RPMI7951 (cell line): ENCODE data around the gene PODNL1. TPM values are rescaled to one million over a fixed set of nuclear protein-coding genes. Genes with fewer than 3 reads are reported as not detected.
A peak's percentile ranks its signal among the peaks of the same experiment; 100 is the strongest.

Source experiments
- DNase-seq: peaks from one replicate; pipeline ENCODE4 v3.0.0-alpha.2; 2012; ENCODE audit warnings: low read depth
- total RNA-seq: library from RNA; depleted of rRNA; stranded (reverse); fragments of >200 nt; shearing (Covaris generic); gene quantifications from 2 replicates; pipeline ENCODE4 v1.2.3, GENCODE V29; 2014; rRNA removed

Gene PODNL1, protein sequence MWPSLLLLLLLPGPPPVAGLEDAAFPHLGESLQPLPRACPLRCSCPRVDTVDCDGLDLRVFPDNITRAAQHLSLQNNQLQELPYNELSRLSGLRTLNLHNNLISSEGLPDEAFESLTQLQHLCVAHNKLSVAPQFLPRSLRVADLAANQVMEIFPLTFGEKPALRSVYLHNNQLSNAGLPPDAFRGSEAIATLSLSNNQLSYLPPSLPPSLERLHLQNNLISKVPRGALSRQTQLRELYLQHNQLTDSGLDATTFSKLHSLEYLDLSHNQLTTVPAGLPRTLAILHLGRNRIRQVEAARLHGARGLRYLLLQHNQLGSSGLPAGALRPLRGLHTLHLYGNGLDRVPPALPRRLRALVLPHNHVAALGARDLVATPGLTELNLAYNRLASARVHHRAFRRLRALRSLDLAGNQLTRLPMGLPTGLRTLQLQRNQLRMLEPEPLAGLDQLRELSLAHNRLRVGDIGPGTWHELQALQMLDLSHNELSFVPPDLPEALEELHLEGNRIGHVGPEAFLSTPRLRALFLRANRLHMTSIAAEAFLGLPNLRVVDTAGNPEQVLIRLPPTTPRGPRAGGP
- total RNA-seq = 3.2 and 4.2 TPM in 2 replicates

DNA sequence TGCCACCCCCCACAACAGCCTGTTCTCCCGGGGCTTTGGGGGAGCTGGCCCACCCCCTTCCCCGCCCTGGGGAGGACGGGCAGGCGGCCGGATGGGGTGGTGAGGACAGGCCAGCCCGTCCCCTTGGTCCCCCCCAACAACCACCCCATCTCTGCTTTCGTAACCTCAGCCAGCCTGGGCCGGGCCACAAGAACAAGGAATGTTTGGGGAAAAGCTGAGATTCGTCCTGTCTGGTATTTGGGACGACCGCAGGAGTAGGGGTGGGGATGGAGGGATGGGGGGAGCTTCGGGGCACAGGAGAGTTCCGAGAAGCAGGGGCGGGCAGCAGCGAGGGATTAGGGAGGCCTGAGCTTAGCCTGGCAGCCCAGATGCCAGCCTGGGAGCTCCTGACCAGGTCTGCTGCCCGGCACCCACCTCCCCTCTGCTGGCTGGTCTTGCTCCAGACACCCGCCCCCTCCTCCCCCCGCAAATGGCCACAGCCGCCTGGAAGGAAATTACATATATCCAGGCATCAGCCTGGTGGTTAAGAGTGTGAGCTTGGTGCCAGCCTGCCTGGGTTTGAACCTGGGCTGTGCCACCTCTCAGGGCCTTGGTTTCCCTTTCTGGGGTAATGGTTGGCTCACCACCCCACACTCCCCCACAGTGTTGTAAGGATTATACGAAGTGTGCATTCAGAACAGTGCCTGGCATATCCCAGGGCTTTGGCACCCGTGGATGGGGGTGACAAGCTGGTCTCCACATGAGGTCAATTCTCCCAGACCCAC, at the start of gene PODNL1:
Gene PODNL1, minus strand, starts transcription at position 117 of the 764 bp plus-strand sequence. CDS start 236 bp downstream, outside the sequence.
- peak; percentile 80 for DNase-seq

DNA sequence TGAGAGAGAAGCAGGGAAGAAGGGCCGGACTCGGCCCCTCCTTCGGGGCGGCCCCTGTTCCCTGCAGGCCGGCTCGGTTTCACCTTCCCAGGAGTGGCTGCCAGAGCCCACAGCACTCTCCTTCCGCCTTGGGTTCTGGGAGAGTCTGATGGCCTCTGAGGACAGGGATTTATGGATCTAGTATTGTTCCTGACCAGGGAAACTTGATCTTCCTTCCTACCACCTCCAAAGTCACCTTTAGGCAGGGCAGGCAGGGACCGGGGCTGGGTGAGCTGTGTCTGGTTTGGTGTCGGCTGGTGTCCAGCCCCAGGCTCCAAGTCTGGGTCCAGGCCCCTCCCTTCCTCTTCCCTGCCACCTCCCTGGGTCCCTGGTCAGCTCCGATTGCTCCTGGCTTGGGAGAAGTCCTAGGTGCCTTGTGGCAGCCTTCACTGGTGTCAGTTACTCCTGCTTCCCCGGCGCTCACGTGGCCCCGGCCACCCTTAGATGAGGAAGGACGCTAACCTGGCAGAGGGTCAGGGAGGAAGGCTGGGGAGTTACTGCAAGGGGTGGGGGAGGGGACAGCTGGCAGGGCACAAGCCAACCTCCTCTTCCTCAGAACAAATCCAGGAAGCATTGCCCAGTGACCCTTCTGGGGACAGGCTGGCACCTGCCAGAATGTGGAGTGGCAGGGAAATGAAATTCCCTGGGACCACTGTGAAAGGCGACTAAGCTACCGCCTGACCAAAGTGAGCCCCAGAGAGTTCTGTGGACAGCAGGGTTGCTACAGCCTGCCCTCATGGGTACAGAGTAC, 49.1 kb upstream of the PODNL1 start:
- DNase-seq = no peak

DNA sequence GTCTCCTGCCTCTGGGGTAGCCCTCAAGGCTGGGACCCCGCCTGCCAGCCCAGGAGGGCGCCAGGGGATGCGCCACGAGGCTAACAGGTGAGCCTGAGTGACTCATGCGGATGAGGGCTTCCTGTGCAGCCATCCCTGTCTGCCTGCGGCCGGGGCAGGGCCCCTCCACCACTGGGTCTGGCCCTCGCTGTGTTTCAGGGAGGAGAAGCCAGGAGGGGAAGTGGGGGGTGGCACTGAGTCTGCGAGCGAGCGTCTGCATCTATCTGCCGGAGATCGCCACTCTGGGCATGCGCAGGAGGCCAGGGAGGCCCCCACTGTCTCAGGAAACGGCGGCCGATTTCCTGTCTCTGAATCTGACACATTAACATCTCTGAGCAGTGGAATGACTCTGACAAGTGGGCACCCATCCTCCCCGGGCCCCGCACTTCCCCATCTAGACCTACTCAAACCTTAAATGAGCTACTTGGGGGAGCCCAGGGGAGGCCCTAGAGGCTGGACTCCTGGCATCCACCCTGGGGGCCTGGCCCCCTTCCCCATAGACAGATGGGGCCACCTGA, 48.2 kb upstream of the PODNL1 start:
- DNase-seq = peak; percentile 49

DNA sequence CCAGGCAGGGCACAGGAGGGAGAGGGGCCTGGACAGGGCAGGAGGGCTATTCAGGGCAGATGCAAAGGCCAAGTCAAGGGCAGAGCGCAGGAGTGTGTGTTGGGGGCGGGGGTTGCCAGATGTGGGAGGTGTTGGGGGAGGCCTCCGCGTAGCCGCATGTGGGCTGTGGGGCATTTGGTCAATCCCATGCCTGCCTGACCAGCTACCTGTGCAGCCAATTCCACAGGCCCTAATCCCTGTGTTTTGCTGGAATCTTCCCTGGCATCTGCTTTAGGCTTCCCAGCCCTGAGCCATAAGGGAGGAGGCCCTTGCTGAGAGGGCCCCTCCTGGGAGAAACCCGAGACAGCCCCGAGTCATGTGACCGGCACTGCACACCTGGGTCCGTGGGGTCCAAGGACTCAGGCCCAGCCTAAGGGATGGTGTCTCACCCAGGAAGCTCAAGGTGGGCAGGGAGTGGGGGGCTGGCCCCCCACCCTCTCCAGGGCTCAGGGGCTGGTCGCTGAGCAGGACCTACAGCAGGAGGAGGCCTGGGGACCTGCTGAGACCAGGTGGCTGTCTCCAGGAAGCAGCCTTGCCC, 47.6 kb upstream of the PODNL1 start:
- DNase-seq = no peak

DNA sequence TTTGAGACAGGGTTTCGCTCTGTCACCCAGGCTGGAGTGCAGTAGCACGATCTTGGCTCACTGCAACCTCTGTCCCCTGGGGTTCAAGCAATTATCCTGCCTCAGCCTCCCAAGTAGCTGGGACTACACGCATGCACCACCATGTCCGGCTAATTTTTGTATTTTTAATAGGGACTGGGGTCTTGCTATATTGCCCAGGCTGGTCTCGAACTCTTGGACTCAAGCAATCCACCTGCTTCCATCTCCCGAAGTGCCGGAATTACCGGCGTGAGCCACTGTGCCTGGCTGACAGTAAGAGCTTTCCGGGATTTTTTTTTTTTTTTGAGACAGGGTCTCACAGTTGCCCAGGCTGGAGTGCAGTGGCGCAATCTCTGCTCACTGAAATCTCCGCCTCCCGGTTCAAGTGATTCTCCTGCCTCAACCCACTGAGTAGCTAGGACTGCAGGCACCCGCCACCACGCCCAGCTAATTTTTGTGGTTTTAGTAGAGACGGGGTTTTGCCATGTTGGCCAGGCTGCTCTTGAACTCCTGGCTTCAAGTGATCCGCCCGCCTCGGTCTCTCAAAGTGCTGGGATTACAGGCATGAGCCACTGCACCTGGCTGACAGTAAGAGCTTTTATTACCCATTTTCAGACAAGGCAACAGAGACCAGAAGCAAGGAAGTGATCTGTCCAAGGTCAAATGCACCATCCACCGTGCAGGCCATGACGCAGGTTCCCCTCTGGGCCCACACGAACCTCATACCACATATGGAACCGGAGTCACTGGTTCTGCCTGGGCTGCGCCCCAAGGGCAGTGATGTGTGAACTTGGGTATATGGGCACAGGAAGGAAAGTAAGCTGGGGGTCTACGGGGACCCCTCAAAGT, 46.9 kb upstream of the PODNL1 start:
- DNase-seq = no peak

DNA sequence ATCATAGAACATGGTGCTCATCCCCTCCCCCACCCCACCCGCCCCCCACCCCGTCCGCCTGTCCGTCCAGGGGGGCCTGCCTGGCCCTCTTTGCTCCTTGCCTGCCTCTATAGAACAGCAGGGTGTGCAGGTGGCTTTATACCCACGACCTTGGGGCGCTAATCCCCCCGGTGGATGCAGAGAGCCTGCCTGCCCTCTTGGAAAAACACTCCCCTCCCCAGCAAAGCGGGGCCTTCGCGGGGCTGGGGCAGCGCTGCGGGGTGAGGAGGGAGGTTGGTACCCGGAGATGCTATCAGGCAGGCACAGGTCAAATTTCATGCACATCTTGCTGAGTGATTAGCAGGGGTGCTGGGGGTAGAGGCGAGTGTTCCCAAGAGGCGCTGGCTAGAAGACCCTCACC, 46.0 kb upstream of the PODNL1 start:
- no peak for DNase-seq

DNA sequence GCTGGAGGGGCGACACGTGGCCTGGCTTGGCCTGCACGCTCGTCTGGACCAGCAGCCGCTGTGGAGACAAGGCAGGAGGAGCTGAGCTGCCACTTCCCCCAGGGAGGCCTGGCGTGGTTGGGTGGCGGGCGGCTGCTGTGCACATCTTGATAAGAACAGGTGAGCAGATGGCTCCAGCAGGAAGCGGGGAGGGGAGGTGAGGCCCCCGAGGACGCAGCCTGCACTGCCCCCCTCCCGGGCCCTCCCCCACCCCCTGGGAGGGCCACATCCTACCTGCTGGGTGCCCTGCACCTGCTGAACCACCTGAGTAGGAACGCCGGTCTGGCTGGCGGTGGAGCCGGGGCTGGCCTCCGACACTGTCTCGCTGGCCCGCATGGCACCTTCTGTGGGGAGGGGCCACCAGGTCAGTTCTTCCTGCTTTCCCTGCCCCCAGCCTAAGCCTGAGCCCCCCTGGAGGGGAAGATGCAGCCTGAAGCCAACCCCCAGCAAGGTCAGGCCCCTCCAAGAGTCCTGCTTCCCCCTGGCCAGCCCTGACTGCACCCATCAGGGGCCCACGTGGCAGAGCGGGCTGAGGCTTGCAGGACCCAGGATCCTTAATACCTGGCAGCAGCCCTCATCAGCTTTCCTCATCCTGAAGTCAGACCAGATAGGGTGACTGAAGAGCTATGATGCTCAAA, 45.1 kb upstream of the PODNL1 start:
- DNase-seq = no peak

DNA sequence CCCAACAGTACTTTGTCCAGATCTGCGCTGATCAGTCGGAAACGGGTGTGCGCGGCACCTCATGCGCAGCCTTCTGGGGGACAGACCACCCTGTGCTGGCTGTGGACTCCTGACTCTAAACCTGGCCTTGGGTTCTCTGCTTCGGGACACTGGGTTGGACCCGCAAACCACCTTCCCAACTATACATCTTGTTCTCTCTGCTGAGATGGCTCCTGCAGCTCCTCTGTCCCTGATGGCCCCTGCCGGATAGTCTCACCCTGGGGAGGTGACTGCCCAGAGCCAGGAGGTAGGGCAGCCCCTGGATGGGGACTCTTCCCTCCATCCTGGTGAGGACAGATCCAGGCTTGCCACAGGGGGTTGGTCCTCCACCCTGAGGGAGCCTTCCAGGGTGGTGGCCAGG, 44.6 kb upstream of the PODNL1 start:
- no peak for DNase-seq

DNA sequence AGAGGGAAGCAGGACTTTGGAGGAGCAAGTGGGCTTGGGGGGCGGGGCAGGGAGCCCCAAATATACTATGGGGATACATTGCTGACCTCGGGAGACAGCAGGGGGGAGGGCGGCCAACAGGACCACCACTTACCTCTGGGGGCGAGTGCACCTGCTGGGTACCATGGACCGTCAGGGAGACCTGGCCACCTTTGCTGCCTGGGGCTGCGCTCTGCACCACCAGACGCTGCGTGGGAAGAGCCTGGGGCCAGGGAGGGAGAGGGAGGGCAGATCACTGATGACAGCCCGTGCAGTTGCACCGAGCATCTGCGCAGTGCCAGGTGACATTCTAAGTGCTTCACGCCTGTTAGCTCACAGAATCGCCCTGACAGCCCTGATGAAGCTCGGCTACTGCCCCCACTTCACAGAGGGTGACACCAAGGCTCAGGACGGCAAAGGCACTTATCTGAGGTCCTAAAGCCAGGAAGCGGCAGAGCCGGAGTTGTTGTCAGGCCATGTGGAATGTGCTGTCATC, 43.8 kb upstream of the PODNL1 start:
- no peak for DNase-seq

DNA sequence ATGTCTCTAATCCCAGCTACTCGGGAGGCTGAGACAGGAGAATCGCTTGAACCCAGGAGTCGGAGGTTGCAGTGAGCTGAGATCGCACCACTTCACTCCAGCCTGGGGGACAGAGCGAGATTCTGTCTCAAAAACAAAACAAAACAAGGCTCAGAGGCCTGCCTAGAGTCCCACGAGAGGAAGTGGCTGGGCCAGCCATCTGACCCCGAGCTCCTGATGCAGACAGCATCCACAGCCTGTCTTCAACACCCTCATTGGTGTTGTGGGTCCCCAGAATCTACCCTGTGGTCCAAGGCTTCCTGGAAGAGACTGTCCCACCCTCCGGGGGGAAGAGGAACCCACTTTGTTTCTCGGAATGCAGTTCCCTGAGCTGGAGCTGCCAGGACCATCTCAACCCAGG, 43.2 kb upstream of the PODNL1 start:
- DNase-seq = no peak

DNA sequence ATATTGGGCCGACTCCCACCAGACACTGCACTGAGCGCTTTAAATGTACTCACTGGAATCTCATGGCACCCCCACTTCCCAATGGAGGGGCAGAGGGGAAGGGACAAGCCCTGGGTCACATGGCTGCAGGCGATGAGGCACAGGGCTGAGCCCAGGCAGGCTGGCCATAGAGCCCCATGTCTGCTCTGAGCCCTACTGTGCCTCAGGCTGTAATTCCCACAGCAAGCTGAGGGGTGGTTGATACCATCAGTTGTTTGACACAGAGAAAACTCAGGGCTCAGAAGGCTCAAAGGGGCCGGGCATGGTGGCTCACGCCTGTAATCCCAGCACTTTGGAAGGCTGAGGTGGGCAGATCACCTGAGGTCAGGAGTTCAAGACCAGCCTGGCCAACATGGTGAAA, 42.8 kb upstream of the PODNL1 start:
- DNase-seq = no peak

DNA sequence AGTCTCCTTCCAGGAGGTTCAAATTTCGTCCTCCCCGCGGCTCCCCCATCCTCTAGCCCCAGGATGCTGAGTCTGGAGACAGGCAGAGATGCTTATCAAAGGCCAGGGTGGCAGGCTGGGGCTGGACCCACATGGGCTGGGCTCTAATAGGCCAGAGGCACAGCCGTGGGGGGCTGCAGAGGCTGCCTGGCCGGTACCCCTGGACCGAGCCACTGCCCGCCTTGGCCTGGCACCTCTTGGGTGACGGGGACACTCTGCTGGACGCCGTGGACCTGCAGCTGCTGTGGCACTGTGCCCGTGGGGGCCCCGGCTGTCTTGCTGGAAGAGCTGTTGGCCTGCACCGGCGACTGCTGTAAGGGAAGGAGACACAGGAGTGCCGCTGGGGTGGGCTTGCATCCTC, 42.1 kb upstream of the PODNL1 start:
- no peak for DNase-seq

DNA sequence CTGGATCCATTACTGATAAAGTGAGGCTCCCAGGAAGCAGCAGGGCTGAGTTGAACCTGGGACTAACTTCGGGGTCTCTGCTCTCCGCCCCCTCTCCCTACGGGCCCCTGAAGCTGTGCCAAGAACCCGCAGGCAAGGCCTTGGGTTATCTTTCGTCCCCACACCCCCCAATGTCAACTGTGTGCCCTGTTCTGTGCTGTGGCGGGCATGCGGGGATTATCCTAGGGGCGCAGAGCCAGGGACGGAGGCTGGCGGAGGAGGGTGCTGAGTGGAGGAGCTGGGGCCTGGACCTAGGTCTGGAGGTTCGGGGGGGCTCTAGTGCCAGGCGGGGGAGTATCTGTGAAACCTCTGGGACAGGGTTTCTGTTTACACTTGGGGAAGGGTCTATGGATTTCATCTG, 41.5 kb upstream of the PODNL1 start:
- DNase-seq = no peak

DNA sequence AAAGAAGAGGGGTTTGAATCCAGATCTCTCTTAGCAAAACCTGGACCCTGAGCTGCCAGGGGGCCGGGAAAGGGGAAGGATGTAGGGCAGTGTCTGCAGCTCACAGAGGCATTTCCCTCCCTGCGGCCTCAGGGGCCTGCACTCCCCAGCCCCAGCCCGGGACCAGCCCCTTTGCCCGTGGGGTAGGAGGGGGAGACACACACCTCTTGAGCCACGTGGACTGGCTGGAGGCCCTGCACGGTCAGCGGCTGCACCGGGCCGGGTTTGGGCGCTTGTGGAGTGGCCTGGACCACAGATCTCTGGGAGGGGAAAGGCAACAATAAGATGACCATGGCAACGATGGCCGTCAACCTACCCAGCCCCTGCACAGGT, 41.0 kb upstream of the PODNL1 start:
- no peak for DNase-seq

DNA sequence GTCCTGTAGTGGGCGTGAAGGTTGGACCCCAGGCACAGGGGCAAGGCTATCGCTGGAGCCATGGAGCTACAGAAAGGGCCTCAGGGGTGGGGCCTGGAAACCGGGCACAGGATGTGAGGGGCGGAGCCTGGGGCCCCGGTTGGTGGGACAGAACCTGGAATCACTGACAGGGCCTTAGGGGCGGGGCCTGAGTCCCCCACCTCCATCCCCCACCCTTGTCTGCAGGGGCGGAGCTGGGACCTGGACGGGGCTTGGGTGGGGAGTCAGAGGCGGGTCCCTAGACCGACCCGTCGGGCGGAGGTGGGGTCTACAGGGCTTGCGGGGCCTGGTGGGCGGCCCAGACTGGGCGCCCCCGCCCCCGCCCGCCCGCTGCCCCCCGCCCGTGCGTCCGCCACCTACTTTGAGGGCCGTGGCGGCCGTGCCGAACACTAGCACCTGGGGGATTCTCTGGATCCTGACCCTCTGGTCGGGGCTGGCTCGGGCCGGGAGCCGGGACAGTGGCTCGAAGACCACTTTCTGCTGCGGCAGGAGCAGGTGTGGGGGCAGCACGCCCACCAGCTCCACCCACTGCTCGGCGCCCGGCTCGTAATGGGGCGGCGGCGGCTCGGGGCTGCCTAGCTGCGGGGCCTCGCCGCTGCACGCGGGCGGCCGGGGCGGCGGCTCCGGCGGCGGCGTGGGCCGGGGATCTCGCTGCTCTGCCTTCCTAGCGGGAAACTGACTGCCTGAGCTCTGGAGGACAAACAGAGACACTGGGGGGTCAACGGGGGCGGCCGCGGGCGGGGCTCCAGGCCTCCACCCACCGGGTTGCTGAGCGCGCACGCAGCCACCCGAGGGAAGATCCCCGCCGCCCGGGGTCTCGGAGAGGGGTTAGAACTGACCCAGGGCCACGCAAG, 40.4 kb upstream of the PODNL1 start:
- DNase-seq = peak; percentile 17

DNA sequence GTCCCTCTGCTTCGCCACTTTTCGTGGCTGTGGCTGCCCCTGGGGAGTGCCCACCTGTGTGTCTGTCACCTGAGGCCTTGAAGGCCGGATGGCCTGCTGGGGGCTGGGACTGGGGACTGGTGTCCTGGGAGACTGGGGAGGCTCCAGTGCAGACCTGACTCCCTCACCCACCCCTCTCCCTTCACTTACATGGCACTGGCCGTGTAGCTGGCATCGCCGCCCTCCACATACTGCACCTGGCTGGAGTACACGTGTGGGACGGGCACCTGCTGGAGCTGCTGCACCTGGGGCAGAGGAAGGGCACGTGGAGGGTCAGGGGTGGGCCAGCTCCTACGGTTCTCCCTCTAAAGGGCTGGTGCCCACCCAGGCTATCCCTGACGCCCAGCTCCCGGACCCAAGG, 39.6 kb upstream of the PODNL1 start:
- DNase-seq = no peak

DNA sequence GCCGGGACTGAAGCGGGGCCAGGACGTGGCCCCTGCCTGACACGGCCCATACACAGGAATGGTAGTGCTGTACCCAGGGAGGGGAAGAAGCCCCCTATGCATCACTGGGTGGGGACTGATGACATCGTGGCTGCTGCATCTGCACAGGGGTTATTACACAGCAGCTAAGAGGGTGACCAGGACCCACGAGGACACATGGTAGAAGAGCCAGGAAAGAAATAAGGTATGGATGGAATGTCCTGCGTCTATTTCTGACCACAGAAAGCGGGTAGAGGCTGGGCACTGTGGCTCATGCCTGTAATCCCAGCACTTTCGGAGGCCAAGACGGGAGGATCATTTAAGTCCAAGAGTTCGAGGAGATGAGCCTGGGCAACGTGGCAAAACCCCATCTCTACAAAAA, 38.2 kb upstream of the PODNL1 start:
- DNase-seq = no peak

DNA sequence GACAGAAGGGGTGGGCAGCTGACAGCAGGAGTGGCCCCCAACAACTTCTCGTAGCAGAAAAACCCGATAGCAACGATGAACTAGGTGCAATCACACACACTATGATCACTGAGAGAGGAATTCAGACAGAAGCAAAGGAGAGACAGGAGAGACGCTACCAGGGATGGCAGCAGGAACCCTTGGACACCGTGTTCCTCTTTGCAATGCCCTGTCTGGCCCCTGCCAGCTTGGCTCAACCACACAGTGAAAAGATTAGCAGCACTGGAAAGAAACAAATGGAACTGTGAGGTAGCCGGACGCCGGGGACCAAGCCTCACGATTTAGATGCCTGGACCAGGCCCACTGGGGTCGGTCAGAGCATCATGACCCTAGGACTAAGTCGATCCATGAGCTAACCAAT, 37.7 kb upstream of the PODNL1 start:
- DNase-seq = no peak

DNA sequence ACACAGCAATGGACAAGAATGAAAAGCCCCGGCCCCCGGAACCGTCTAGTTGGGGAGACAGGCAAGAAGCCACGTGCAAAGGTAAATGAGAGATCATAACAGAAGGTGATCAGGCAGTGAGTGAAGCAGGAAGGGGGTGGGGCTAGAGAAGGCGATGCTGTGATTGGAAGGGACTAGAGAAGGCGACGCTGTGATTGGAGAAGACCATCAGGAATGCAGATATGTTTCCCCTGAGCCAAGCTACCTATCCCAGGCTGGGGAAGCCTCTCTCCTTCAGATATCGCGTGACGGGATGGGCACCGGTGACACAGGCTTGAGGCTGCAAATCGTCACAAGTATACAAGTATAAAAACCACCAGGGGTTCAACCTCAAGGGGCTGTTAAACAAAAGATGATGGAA, 35.9 kb upstream of the PODNL1 start:
- DNase-seq = no peak
